HG03039 (cell line): ENCODE data around the gene CST9.
A peak's percentile ranks its signal among the peaks of the same experiment; 100 is the strongest.
"Not testable (repeated sequence)": the region's sequence is repeated elsewhere in the genome, so short reads cannot be mapped to it uniquely, and the experiment has no call there.

ENCODE experiments used
- ATAC-seq: cut with Tn5 transposase; IDR thresholded peaks from one replicate; pipeline ENCODE4 v1.9.1; 2021; ENCODE audit warnings: mild to moderate bottlenecking, moderate library complexity; ENCODE audit not compliant: unreplicated experiment

CST9 gene

GRCh38 chr20:23637282-23638221 is 31.8 kb upstream of the CST9 start, which contains the start of gene CST3:
TSS of gene CST3 (minus strand) at chr20:23637955. CDS start at chr20:23637862, 93 bp downstream.
- peak; percentile 59 for ATAC-seq

GRCh38 chr20:23636908-23637281 is 31.2 kb upstream of the CST9 start:
- no peak for ATAC-seq

DNA sequence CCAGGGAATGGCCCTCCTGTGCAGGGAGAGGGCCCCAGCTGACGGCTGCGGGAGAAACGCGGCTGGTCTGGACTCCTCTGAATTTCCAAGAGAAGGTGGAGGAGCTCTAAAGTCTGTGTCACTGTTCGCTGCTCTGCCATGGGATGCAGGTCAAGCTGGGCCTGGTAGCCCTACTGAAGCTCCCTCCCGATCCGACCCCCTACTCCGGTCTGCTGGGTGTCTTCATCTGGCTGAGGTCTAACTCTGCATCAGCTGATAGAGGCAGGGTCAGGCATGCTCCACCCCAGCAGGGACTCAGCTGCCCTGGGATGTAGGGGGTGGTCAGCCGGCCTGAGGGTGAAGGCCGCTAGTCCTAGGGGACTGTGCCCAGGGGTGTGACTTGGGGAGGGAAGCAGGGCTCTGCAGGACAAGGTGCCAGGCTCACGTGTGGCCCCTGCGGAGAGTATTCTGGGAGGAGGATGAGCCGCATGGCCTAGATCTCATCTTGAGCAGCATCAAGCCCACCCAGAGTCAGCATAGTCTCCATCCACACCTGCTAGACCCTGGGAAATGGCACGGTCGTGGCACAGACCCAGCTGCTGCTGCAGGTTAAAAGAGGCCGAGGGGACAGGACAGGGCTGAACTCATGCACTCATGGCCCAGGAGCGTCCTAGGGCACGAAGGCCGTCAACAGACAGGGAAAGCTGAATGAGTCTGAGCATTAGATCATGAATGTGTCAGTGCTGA is 30.6 kb upstream of the CST9 start:
- no peak for ATAC-seq

- ATAC-seq = not testable (repeated sequence)
Measured at GRCh38 chr20:23635768-23636090, 30.0 kb upstream of the CST9 start.

DNA sequence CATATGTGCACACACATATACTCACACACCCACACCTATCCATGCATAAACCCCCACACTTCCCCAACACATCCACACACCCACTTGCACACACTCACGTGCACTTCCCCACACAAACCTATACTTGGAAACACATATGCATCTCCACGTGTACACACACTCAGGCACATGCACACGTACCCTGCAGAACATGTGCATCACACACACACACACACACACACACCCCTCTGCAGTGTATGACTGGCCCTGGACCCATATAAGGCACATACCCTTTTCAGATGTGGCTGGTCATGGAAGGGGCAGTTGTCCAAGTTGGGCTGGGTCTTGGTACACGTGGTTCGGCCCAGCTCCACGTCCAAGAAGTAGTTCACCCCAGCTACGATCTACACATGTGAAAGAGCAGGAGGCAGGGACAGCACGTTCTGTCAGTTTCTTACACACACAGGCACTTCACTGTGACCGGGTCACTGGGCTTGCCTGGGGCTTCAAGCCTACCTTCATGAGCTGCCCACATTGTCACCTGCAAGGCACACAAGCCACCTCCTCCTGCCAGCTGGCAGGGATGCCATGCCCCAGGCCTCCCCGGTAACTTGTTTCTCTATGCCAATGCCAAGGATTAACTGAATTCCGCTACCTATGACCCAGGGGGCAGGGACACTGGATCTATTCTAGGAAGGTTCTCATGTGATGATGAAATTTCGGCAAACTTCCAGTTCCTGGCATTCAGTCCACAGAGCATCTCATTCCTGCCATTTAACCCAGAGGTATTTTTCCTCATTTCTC is 29.5 kb upstream of the CST9 start:
- no peak for ATAC-seq

DNA sequence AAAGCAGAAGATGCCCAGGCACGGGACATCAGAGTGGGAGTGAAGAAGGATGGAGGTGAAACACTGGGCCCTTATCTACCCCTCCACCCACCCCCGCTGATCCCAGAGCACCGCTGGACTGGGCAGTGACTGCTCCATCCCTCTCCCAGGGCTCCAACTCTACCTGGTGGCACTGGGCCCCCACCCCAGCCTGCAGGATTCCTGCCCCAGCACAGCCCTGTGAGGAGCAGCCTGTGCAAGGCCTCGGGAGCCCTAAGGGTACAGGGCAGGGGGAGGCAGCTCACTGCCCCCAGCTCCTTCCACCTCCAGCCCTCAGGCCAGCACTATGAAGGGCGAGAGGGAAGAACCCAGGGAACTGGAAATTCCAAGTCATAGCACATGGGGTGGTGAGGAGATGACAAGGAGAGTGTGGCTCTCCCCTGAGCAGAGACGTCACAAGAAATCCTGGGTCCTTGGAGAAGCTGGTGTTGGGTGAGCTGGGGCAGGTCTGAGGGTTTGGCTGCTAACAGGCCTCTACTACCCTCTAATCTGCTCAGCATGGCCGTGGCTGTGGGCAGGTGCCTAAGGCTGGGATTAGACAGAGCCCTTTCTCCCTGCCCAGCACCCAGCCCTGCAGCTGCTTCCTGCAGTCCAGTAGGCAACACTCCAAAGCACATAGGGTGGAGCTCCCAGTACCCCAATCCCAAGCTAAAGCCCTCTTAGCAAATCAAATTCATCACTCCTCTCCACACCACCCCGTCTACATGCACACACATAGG is 28.5 kb upstream of the CST9 start:
- ATAC-seq = no peak

DNA sequence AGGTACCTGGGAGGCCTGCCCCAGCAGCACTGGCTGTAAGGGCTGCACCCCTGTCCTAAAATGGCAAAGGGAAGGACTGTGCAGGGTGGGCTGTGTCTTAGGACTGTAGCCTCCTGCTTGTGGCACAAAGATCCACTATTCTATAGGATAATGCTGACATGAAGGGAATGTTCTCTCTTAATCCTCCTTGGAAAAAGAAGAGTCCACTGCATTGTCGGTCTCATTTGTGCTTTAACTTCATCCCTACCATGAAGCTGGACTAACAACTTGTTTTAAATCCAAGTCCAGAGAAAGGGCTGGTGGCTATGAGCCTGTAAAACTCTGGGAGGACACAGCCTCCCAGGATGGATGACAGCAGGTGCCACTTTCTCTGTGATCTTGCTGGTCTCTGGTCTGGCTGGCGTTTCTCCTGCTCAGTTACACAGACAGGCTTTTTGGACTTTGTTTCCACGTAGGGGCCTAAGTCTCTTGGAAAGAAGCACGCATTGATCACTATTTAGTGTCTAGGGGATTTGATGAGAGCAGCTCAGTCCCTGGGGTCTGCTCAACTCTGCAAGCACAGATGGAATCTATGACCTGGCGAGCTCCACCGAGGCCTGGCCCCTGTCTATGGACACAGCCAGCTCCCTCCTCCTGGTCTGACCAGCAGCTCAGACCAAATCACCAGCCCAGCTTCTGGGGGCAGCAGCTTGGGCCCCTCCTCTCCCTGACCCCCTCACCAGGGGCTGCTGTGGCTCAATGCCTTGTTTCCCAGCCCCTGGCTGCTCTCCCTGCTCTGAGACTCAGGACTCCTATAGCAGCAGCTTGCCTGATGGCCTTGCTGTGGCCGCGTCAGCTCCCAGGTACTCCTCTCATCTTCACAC is 27.2 kb upstream of the CST9 start:
- ATAC-seq = no peak

- no peak for ATAC-seq
Measured at GRCh38 chr20:23631981-23632710, 26.4 kb upstream of the CST9 start.

DNA sequence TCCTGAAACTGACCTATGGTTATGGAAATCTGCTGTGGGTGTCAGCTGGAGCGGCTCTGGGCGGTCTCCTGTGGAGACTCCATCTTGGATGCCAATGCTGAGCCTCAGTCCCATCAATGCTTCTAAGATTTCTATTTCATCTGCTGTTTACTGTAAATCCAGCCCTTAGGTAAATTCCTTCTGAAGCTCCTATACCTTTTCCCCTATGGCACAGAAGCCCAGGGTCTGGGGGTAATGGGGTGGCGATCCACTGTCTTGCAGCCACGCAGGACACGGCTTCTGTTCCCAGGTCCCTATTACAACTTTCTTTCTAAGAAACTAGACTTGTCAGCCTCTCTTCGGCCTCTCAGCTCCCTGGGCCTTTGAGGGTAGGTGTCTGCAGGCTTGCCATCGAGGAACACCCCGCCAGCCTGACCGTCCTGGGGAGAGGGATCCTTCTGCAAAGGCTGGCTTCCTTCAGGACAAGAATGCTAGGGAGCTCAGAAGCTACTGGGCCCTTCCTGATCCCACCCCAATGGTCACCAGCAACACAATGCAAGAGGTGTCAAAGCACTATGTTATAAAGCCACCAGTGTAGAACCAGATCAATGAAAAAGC is 25.6 kb upstream of the CST9 start:
- no peak for ATAC-seq

DNA sequence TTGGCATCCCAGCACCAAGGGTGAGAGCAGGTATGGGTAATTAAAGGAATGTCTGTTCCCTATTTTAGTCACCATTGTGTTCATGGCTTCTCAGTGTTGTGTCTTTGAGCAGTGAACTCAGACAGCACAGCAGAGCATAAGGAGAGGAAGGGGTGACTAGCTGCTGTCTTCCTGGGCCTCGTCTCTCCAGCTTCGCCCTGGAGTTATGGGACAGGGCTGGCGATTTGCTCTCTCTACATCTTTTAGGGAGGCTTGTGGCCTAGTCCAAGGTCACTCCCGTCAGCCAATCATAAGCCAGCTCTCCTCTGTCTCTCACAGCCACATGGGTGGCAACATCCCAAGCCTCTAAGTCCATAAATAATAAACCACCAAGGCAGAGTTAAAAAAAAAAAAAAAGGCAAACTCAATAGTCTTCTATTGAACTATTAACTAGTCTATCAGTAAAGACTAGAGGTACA is 24.7 kb upstream of the CST9 start:
- no peak for ATAC-seq

DNA sequence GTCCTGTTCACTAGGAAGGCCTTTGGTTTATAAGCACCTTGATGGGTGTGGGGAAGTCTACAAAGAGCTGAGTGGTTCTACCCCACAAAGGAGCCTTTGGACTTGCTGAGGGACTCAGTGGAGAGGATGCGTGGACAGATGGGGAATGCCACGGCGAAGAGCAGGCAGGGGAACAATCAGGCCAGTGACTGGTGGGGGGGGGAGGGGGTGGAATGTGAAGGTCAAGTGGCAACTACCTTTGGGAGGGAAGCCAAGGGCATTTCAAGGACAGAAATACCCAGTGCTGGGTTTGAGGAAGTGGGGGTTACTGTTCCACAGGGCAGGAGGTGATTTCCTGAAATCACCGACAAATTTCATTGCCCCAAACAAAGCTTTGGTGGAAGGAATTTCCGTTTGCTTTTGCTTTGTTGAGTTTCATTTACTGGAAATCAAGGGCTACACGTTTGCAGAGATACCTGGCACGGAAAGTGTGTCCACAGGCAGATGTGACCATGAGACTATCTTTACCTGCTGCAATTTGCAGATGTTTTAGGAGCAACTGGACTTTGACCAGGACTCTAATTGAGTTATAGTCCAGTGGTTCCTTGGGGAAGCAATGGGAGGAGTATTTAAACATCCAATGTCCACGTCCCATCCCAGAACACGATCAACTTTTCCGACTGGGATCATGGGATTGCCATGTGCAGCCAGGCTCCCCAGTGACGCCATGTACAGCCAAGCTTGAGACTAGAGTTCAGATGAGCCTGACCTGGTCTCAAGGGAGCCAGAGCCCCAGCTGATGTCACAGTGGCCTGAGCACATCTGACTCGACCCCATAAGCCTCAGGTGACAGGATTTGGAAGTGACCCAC is 24.1 kb upstream of the CST9 start:
- no peak for ATAC-seq

DNA sequence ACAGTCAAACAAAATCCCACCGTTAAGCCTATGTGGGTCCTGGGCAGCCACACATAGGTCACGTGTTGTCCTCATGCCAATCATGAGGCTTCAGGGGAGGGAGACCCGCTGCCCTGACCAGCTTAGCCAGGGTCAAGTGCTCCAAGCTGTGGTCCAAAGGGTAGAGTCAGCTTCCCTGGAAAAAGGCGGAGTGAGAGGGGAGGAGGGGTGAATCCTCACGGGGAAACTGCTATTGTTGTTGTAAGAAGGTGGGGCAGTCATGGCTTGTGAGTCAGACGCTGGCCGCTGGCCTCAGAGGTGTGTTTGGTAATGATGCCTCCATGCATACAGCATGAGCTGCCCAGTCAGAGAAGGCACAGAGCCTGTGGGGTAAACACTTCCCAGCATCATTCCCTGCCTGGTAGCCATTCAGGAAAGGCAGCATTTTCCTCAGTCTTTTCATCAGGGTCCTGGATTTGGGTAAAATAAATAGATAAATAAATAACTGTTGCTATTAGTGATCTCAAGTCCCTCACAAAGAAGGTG is 23.4 kb upstream of the CST9 start:
- ATAC-seq = no peak

DNA sequence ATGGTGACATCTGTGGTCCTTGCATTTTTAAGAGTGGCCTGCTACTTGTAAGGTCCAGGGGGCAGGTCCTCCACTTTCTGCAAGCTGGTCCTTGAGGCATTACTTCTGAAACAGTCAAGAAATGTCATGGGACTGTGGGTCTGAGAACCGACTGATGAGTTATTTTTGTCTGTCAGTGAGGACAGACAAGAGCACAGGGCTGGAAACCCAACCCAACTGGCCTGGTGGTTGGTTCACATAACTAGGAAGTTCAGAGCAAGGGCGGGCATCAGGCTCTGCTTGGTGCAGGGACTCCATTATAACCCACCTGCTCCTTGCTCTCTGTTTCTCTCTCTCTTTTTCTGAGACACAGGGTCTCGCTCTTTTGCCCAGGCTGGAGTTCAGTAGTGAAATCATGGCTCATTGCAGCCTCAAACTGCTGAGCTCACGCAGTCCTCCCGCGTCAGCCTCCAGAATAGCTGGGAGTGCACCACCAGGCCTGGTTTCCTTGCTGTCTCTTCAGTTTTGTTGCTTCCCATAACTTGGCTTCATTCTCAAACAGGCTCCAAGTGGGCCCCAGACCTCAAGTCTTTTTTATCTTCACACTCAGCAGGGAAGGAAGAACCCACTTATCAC is 22.8 kb upstream of the CST9 start:
- no peak for ATAC-seq

DNA sequence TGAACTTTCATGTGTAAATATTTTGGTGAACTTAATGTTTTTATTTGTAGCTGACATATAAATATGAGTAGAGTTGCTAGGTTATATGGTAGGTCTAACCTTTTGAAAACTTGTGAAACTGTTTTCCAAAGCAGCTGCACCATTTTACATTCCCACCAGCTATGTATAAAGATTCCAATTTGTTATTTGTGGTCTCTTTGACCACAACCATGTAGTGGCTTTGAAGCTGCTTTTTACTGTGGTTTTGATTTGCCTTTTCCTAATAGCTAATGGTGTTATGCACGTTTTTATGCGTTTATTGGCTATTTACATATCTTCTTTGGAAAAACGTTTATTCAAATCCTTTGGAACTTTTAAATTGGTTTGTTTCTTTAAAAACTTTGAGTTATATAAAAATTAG is 21.8 kb upstream of the CST9 start:
- ATAC-seq = no peak

- no peak for ATAC-seq
Measured at GRCh38 chr20:23626040-23626620, 20.4 kb upstream of the CST9 start.

DNA sequence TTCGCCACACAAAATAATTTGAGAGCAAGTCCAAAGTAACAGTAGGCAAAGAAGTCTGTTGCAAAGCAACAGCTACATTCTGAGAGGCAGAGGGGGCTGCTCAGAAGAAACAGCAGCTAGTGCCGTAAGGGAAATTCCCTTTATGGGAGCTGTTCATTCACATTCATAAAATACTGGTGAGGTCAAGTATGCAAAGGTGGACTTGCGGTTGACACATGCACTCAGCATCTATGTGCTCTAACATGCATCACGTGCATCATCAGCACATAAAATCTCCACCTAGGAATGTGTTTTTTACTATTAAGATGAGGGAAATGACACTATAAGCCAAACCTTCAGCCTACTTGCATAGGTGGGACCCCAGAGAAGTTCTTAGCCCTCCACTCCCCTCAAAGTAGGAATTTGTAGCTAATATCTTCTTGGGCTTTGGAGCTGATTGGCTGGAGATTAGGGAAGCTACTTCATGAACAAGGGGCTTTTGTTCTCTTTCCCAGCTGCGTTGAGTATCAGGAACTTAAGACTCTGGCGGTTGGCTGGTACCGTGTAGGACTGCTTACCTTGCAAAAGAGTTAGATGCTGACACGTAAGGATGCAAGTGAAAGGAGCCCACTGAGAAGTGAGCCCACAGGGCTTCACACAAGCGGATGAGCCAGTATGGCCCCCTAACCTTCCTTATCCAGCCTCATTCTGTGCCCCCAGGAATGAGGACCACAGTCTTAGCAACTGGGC is 19.7 kb upstream of the CST9 start:
- ATAC-seq = no peak
